HG03108 (cell line): ENCODE data around the gene TRIM3.

Source experiments
- ATAC-seq: cut with Tn5 transposase; IDR thresholded peaks from one replicate; pipeline ENCODE4 v1.9.1; 2021; ENCODE audit warnings: moderate library complexity; ENCODE audit not compliant: unreplicated experiment

The TRIM3 gene

GRCh38 chr11:6404342-6405051 lies 69.2 kb downstream of the TRIM3 start:
- ATAC-seq: no peak

DNA sequence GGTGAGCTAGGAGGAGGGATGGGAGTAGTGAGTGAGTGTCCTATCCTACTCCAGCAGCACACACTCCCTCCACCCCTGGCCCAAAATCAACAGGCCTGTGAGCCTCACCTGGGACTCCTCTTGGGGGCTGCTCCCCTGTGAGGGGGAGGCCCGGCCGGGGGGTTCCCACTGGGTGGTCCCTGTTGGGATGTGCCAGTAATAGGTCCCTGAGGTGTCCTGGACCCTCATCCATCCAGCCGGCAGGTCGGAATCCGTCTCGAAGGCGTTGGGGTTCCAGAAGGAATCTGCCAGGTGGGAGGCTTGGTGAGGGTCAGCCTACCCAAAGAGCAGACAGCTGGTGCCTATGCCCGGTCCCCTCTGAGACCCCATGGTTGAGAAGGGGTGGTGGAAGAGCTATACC lies 70.2 kb downstream of the TRIM3 start:
- ATAC-seq: no peak

- peak; percentile 94 for ATAC-seq
These were observed 71.2 kb downstream of the TRIM3 start for GRCh38 chr11:6402561-6402981.

GRCh38 chr11:6402061-6402470 lies 71.7 kb downstream of the TRIM3 start:
- ATAC-seq: peak; percentile 36

DNA sequence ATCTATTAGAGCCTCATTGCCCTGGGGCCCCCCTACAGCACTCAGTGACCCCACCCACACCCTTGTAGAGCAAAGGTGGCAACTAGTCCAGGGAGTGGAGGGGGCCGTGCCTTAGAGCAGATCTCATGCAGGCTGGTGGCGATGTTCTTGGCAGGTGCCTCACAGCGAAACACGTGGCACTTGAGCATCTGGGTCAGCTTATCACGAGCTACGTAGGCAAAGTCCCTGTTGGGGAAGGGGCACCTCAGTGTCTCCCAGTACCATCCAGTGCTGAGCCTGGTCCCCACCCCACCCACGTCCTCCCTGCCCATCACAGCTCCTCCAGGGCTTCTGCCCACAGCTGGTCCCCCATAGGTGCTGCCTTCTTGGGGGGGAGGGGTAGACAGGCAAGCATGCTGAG lies 72.3 kb downstream of the TRIM3 start:
- no peak for ATAC-seq

- no peak for ATAC-seq
These were observed 73.1 kb downstream of the TRIM3 start for GRCh38 chr11:6400431-6401345.
